Activated CD8-positive, alpha-beta T cell treated with anti-CD3 and anti-CD28 coated beads for 36 hours (primary cell): ENCODE data around the gene LITAF. TPM values are rescaled to one million over a fixed set of nuclear protein-coding genes. Genes with fewer than 3 reads are reported as not detected.
A peak's percentile ranks its signal among the peaks of the same experiment; 100 is the strongest.

Experiments used
- ATAC-seq: fragments of 200-7000 bp; cut with Tn5 transposase; one replicate; pipeline ENCODE4 v1.10.0; 2021; ENCODE audit warnings: mild to moderate bottlenecking, moderate library complexity
- CTCF ChIA-PET: fragments of 350-600 bp; sonication (Branson Sonifier 250); formaldehyde crosslinking; loops from one replicate; lab custom pipeline; 2021; ENCODE audit warnings: antibody characterized with exemption; lab: Charles Lee
- POLR2A ChIA-PET: fragments of 350-600 bp; sonication (Branson Sonifier 250); formaldehyde crosslinking; loops from one replicate; lab custom pipeline; 2021; ENCODE audit warnings: antibody characterized with exemption; lab: Charles Lee
- DNase-seq: peaks from one replicate; pipeline ENCODE4 v3.0.0-alpha.2; 2020
- H3K27ac Mint-ChIP-seq: one replicate; pipeline ENCODE4 v1.8.0; 2021; ENCODE audit warnings: mild to moderate bottlenecking, mixed read lengths
- H3K27me3 Mint-ChIP-seq: one replicate; pipeline ENCODE4 v1.8.0; 2021; ENCODE audit warnings: mixed read lengths
- H3K36me3 Mint-ChIP-seq: one replicate; pipeline ENCODE4 v1.8.0; 2021; ENCODE audit warnings: low read depth, mixed read lengths
- H3K4me1 Mint-ChIP-seq: one replicate; pipeline ENCODE4 v1.8.0; 2021; ENCODE audit warnings: low read depth, mixed read lengths
- H3K4me3 Mint-ChIP-seq: one replicate; pipeline ENCODE4 v1.8.0; 2021; ENCODE audit warnings: mild to moderate bottlenecking, moderate library complexity, mixed read lengths
- H3K9me3 Mint-ChIP-seq: one replicate; pipeline ENCODE4 v1.8.0; 2021; ENCODE audit warnings: mixed read lengths
- CTCF ChIP-seq: fragments of 200-600 bp; IDR thresholded peaks from one replicate; pipeline ENCODE4 v1.8.0; 2022; ENCODE audit warnings: antibody characterized with exemption, mild to moderate bottlenecking
- intact Hi-C: fragments of 100-400 bp; cut with micrococcal nuclease; formaldehyde crosslinking; loops from one replicate; pipeline ENCODE4 v1.10.0; 2022
- total RNA-seq, 2 experiments: library from RNA; stranded (reverse); gene quantifications; one replicate each; pipeline ENCODE4 v1.2.3, GENCODE V29; 2021

The LITAF gene
- total RNA-seq, 2 experiments from 2014 or later = 108 to 110 TPM

GRCh38 chr16:11497851-11498289 is 88.8 kb downstream of the LITAF start:
- CTCF ChIA-PET = interaction anchor here (0.7 to 1.8 kb wide), 2 partner anchors 34 to 91 kb away, joined by 3 to 9 read pairs; no protein-coding TSS in a partner anchor
- H3K4me1 Mint-ChIP-seq = peaks cover 33% of the 10 kb centered on the region
- ATAC-seq (no peak), DNase-seq (peak; percentile 26)
- H3K9me3 Mint-ChIP-seq = no peaks in the 10 kb centered on the region
- H3K4me3 Mint-ChIP-seq = no peak overlapping the region
- POLR2A ChIA-PET = no interaction called here
- intact Hi-C loops = no loop called here
- no peaks in the 10 kb centered on the region for H3K36me3 Mint-ChIP-seq
- no peaks in the 10 kb centered on the region for H3K27me3 Mint-ChIP-seq
- H3K27ac Mint-ChIP-seq = peak overlapping the region; percentile 88
- TF ChIP-seq CTCF = no peak

Other genes starting within 250 kb of the LITAF start
- 10 to 100 TPM; 53.1 to 57.7 TPM for gene RMI2, start 241.5 kb downstream of the LITAF start, total RNA-seq
- 1 to 10 TPM; 8.2 to 9.5 TPM for gene SNN, start 81.5 kb upstream of the LITAF start, total RNA-seq
- gene TXNDC11, start 155.9 kb upstream of the LITAF start, total RNA-seq = 10 to 100 TPM; 21.7 to 24.4 TPM
- gene ZC3H7A, start 210.3 kb upstream of the LITAF start, total RNA-seq = 10 to 100 TPM; 62.3 to 67.8 TPM